NOMO-1 treated with DMSO at 0.1 percent for 48 hours (cell line): Measurements from ENCODE around the gene GYPC.
"Not testable (repeated sequence)": the region's sequence is repeated elsewhere in the genome, so short reads cannot be mapped to it uniquely, and the experiment has no call there.

Experiments
- DNase-seq: peaks from one replicate; lab custom pipeline; 2025; ENCODE audit not compliant: unreplicated experiment; lab: John Stamatoyannopoulos, UW

GYPC gene

DNA sequence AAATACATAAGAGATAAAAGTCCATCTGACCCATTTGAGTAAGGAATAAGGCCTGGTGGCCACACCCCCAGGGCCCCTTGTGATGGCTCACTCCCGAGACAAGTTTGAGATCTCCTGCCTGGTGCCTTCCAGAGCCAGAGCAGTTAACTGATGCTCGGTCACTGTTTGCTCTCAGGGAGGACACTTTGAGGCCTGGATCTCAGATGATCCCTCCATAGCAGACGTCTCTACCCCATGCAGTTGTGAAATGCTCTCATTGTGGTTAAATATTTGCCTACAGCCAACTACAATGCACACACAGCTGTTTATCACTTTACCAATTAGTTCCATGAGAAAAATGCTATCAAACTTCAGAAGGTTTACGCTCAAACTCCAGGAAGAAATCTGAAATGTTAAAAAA is 12.3 kb downstream of the GYPC start:
- no peak for DNase-seq

DNA sequence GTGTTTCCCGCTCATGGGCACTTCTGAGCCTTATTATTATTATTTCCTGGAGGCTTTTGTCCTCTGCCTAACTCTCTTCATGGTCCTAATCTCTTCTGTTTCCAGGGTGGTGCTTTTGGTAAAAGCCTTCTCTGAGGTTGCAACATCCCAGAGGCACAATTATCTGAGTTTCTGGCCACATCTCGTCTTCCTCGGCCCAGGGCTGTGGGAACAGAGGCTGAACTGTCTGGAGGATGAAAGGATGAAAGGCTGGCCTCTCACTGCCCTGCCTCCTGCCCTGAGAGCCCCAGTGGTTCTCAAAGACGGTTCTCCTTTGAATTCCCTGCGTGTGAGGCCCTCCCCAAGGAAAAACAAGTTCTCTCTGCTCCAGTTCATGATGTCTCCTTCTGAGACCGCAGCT is 13.8 kb downstream of the GYPC start:
- DNase-seq, result no peak

DNA sequence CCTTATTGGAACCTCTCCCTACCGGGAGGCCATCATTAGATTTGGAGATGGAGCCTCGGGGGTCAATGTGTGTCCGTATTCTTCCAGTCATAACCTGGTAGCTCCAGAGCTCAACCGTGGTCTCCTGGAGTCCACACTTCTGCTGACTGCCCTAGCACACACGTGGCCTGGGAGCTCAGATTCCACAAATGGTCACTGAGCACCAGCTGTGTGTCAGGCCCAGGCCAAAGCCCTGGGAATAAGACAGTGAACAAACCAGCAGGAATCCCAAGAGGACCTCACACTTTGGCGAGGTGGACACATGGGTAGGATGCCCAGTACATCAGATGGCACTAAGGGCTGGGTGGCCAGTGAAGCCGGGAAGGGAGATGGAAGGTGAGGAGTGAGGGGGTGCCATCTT is 15.5 kb downstream of the GYPC start:
- DNase-seq, result no peak

DNA sequence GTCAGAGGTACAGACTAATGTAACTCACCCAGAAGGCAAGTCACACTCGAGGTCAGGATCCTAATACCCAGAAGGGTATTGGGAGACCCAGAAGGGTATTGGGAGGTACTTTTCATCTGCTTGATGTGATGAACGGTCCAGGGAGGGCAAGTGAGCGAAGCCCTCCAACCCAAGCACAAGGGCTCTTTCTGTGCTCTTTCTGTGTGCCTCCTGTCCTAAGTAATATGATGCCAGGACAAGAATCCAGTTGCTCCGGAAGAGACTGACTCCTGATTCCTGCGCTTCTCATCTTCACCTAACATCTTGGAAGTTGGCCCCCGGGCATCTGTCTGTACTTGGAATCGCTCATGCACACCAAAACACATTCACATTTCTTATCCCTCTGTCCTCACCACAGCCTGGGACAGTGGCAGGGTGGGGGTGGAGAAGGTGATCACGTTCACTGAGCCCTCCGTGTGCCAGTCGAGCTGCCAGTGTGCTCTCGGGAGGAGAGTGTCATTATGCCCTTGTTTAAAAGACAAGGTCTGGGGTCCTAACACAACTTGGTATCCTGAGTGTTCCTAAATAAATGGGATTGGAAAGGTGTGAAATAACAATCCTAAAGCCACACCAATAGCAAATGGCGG is 17.1 kb downstream of the GYPC start:
- DNase-seq, result no peak

DNA sequence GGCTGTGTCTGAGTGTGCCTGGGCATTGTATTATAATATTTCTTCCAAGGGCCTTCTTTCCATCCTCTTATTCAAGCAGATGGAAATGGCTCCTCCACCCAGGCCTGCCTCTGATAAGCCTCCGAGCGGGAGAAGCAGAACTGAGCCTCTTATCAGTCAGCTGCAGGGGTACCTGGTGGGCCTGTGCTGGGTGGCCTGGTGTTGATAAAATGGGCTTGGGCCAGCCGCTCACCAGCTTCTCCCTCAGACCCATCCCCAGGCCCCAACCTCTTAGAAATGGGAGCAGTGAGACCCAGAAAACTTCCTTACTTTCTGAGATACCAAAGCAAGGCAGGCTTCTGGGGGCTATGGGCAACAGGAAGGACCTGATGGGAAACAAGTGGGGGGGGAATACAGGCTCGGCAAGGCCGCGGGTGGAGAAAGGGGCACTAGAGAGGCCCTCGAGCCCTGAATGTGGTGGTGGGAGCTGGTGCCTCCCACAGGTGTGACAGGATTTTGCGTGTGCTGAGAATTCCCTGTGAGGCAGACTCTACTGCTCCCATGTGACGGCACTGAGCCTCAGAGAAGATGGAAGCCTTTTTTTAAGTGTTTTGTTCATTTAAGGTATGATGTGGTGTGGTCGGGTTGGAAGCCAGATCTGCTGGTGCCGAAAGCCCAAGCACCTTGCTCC is 18.3 kb downstream of the GYPC start:
- no peak for DNase-seq

DNA sequence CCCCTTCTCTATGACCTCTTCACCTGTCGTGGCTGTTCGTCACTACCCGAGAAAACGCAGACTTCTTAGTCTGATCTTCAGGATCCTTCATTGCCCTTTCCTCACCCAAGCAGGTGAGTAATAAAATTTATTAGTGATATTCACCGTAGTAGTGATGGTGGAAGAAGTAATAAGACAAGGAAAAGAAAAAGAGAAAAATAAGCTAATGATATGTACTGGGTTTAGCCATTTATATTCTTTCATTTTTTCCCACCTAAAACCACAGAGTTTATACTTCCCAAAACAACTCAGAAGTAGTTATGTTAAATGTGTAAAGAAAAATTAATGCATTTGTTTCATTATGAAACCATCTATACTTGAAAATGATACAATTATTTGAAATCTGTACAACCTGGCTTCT is 19.7 kb downstream of the GYPC start:
- DNase-seq, result no peak

DNA sequence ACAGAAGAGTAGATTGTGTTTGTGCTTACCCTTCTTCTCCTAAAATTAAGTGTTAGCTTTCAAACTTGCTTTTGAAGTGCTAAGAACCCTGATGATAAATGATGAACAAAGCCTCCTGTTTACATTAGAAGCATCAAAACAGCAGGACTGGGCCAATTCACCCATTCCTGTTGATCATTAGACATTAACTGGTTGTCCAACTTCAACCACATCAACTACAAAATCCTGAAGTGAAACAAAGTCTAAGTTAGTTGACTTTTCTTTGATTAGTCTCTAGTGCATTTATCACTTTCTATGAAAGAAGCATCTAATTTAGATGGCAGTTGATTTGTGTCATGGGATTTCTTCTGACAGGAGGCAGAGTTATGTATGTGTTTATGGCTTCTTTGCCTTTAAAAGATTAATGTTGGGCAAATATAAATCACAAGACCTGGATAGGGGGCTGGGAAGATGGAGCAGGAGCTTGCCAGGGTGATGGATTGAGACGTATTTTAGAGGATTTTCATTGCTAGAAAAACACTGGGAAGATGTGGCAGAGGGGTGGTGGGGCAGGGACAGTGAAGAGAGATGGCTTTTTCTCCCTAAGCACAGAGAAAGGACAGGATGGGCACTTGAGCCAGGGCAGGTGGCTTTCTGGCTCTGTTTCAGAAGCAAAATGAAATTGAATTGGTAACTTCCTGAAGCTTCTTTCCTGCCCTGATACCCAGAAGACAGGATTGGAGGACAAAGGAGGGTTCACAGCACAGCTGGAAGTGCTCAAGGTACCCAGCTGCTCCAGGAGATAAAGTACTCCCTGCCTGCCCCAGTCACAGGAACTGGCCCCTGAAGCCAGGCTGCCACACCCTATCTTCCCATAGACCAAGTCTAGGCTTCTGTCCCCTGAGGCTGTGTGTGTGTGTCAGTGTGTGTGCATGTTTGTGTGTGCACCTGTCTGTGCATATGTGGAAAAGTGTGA is 20.5 kb downstream of the GYPC start:
- DNase-seq, result no peak

DNA sequence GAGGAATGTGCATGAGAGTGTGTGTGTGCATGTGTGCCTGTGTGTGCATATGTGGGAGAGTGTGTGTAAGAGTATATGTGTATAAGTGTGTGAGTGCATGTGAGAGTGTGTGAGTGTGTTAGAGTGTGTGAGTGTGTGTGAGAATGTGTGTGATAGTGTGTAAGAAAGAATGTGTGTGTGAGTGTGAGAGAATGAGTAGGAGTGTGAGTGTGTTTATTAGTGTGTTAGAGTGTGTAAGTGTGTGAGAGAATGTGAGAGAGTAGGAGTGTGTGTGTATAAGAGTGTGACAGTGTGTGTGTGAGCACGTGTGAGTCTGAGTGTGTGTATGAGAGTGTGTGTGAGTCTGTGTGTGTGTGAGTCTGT is 21.2 kb downstream of the GYPC start:
- DNase-seq, result no peak

DNA sequence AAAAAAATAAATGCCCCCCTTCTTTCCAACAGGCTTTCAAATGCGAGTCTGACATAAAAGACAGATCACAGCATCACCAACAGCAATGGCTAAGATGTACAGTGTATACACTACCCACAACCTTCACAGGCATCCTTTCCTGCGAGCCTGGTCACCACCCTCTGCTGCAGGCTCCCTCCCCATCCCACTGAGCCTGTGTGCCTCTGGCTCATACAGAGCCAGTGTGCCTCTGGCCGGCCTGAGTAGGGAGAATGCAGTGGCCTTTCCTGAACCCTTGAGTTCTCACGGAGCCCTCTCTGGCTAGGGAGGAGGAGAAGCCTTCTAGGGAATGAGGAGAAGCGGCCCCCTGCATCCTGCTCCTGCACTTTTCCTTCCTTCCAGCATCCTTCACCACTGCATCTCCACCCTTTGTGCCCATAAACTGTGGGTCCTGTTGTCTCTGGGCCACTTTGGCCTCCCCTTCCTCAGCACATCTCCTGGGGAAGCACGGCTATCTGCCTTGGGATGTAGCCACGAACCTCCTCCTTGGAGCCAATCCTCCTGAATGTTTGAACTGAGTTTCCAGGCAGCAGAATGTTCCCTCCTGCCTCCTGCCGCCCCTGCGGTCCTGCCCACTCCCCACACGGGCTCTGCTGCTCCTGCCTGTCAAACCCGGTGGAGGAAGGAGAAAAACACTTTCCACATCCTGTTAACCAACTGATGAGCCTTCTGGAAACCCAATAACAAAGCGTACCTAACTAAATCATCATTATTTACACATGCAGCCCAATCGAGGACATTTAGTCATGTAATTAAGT is 22.5 kb downstream of the GYPC start:
- DNase-seq, result no peak

DNA sequence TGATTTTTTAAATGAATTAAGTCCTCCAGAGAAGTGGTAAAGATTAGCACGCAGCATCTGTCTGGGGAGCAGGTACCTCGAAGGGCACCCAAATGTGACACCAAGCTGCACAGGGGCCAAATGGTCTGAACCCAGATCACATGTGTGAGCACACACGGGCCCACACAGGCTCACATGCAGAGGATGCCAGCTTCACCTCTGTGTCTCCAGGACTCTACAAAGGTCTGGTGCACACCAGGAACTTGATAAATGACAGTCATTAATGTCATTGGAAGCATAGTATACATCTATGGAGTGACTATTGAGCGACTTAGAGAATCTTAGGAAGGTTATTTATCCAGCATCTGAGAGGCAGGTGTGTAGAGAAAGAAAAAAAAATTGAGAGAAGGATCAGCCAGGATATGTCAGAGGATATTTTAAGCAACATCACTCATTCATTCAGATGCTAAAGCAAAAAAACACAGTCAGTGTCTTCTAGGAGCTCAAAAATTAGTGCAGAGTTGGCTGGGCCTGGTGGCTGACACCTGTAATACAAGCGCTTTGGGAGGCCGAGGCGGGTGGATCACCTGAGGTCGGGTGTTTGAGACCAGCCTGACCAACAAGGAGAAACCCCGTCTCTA is 23.2 kb downstream of the GYPC start:
- DNase-seq, result no peak

DNA sequence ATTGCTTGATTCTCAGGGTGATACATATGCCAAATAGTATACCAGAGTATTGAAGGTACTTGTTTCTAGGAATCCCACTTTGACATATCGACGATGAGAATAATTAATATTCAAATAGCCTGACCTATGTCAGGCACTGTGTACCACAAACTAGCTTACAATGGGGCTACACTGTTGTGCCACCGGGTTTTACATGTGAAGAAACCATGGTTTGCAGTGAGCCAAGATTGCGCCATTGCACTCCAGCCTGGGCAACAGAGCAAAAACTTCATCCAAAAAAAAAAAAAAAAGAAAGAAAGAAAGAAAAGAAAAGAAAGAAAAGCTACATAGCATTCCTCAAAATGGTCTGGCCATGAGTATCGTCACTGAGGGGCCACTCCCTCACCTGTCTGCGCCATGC is 25.5 kb downstream of the GYPC start:
- no peak for DNase-seq

DNA sequence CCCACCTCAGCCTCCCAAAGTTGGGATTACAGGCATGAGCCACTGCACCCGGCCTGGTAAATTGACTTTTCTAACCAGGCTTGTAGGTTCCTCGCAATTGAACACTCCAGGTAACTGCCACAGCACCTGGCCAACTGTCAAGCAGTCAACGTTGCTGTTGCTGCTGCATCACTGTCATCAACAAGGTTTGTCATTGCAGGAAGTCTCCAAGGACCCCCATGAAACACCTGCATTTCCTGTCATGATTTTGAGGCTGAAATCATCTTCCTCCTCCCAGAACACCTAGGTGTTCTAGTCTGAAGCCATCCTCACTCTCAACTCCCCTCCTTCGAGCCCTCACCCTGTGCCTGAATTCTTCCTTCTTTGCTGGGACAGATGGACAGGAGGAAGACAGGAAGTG is 29.7 kb downstream of the GYPC start:
- no peak for DNase-seq

DNA sequence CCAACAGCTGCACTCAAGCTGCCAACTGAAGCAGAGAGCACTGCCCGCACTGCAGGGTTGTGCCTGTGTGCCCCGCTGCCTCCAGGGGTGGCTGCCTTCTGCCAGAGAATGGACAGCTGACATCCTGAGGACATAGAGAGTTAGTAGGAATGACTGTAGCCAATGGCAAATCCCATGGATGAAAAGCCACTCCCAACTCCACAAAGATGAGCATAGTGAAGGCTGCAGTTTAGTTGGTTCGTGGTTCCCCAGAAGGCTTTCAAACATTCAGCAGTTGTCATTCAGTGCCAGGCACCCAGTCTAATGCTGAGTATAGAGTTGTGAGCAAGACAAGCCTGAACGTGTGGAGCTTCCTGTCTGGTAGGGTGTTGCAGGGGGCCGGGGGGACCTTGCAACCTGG is 30.3 kb downstream of the GYPC start:
- DNase-seq, result no peak

DNA sequence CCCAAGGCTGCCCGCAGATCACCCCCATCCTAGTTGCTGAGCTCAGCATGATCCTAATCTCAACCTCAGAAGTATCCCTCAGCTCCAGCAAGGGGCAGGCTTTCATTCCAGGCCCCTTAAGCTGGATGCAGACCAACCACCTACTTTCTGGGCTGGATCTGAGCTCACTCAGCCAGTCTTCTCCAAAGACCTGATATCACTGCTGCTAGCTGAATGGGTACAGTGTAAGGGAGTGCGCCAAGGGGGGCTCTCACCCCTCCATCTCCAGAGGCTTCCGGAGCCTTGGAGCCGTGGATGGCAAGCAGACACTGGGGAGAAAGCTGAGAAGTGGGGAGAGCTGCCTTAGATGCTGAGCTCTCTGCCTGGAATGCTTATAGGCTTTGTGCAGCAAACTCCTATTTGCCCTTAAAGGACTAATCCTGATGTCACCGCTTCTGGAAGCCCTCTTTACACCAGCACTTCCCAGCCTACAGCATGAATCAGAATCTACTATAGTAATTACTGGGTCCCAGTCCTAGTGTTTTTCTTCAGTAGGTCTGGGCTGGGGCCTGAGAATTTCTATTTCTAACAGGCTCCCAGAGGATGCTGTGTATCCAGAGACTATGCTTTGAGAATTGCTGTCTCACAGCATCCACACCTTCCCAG is 31.0 kb downstream of the GYPC start:
- no peak for DNase-seq

DNA sequence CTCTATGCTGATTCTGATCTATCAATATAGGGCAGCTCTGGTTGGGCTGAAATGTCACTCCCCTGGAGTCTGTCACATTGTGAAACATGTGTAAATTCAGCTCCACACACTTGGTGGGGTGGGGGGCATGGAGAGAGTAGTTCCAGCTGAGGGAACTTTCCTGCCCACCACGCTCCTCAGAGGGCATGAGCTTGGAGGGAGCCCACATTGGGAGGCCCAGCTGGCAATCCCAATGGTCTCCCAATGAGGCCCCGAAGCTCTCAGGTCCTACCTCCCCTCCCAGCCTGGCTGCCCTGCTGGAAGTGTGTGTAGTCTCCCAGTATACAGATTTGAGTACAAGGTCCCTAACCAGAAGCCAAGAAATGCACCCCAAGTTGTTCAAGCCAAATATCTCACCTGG is 31.5 kb downstream of the GYPC start:
- no peak for DNase-seq

DNA sequence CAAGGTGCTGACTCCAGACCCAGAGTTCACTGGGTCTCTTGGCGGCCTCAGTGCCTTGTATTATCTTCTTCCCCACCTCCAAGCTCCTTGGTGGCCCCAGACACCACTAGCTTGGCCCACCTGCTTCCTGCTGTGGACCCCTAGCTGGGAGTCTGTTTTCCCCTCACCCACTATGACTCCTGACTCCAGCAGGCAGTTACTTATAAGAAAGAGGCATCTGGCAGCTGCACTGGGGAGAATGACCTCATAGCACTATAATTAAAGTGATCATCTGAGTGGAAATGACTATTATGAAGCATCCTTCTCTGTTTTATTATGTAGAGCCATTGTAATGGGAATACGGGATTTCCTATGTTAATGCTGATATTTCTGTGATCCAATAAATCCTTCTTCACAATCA is 32.6 kb downstream of the GYPC start:
- DNase-seq, result not testable (repeated sequence)

DNA sequence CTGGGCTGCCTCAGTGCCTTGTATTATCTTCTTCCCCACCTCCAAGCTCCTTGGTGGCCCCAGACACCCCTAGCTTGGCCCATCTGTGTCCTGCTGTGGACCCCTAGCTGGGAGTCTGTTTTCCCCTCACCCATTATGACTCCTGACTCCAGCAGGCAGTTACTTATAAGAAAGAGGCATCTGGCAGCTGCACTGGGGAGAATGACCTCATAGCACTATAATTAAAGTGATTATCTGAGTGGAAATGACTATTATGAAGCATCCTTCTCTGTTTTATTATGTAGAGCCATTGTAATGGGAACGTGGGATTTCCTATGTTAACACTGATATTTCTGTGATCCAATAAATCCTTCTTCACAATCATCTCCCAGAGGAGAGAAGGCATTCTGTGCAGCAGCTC is 36.3 kb downstream of the GYPC start:
- DNase-seq, result not testable (repeated sequence)

DNA sequence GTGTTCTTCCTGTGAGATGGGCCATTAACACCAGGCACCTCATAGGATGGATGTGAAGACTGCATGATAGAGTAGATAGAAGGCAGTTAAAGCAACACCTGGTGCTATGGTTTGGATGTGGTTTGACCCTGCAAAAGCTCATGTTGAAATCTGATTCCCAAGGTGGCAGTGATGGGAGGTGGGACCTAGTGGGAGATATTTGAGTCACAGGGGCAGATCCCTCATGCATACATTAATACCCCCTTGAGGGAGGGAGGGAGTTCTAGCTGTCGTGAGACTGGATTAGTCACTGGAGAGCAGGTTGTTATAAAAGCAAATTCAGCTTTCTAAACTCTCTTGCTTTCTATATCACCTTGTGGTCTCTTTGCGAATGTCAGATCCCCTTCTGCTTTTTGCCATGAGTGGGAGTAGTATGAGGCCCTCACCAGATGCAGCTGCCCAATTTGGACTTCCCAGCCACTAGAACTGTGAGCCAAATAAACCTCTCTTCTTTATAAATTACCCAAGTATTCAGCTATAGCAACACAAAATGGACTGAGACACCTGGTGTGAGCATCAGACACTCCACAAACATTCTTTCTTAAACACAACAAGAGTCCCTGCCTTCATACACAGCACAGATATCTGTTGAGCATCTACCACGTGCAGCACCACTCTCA is 37.1 kb downstream of the GYPC start:
- not testable (repeated sequence) for DNase-seq

DNA sequence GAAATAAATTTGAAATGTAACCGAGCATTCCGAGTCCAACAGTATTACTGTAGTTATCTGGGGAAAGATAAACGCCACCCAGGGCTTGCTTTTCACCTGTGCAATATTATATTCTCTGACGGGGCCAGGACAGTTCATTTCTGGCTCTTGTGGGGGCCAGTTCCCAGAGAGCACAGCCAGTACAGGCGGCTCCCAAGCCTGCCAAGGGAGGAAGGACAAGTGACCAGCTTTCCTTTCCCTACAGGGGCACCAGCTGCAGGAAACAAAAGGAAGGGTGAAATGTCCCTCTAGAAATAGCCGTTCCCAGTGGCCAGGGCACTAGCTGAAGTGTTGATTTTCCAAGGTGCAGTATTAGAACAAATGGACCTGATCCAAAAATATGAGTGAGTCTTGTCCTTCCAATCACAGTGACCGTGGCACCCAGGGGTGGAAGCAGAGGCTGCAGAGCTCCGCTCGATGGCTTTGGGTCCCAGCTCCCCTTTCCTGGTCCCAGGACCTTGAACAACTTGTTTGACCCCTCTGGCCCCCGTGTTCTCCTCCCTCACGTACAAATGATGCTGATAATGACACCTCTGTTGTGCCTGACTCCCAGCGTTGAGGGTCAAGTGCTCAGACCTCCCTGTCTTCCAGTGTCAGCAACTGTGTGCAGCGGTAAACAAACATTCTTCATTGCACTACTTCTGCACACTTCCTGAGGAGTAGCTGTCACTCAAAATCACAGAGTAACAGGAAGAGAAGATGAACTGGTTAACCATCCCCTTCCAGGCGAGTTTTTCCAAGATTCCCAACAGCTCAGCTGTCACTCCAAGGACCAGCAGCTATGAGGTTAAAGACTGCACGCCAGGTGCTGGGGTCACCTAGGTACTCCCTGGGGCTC is 40.9 kb downstream of the GYPC start:
- DNase-seq, result no peak
